Epidermal melanocyte (primary cell): Measurements from ENCODE around the gene PDZD2.
"Not testable (repeated sequence)": the region's sequence is repeated elsewhere in the genome, so short reads cannot be mapped to it uniquely, and the experiment has no call there.

Experiments
- DNase-seq: peaks from one replicate; pipeline ENCODE4 v3.0.0; 2011; ENCODE audit warnings: low spot score; ENCODE audit not compliant: insufficient read length

Gene PDZD2

DNA sequence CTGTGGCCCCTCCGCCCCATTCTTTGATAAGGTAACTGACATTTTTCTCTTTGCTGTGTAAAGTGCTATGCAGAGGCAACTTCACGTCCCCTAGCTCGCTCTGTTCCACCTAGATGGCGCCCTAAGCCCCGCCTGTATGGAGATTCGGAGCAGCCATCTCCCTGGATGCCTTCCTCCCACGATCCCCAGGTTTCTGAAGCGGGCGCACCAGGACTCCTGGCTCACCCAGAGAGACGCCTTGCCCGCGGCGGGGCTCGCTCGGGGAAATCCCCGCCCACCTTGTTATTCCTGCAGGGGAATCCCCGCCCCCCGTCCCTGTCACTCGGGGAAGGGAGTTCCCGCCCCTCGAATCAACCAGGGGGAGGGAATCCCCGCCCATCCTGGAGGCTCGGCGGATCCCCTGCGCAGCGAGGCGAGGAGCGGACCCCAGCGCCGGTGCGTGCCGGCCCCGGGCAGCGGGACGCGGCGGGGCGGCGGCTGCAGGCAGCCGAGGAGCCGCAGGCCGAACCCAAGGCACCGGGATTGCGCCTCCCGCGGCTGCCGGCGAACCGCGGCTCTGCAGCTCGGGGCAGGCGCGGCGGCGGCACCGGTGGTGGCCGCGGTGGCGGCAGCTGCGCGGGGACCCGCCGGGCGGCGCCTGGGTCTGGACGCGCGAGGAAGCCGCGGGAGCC lies at the start of gene PDZD2:
Gene PDZD2, plus strand, starts transcription at position 384 of the 671 bp plus-strand sequence.
- DNase-seq, result peak; percentile 64

DNA sequence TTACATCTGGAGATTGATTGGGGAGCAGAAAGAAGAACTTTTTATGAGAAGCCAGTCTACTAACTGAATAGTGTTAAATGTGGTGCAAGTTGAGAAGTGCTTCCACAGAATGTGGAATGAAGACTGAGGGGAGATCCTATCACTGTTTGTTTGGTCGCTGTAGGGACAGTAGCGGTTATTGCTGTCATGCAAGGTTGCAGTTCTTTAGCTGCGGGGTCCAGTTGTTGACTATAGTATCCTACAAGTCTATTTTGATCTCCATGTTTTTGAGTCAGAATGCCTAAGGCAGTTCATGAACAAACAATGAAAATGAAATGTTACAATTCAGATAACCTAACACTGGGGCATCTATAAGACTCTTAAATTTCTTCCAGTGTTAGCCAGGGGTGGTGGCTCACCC lies 45.3 kb upstream of the PDZD2 start:
- no peak for DNase-seq

DNA sequence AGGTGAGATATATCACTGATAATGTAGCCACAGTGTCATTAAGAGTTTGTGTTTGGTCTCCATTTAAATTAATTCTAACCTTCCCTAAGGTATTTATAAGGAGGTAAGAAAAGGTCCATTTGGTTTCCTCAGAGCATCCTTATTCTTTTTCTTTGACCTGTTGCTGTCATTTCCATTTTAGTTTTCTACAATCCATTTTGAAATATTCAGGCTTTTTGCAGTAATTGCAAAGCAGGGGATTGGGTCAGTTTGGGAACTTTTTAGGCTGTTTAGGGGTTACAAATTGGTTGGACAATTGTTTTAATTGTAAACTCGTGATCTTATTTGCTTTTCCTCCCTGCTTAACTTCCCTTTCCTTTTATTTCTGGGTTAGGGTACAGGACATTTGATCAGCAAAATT lies 42.6 kb upstream of the PDZD2 start:
- no peak for DNase-seq

DNA sequence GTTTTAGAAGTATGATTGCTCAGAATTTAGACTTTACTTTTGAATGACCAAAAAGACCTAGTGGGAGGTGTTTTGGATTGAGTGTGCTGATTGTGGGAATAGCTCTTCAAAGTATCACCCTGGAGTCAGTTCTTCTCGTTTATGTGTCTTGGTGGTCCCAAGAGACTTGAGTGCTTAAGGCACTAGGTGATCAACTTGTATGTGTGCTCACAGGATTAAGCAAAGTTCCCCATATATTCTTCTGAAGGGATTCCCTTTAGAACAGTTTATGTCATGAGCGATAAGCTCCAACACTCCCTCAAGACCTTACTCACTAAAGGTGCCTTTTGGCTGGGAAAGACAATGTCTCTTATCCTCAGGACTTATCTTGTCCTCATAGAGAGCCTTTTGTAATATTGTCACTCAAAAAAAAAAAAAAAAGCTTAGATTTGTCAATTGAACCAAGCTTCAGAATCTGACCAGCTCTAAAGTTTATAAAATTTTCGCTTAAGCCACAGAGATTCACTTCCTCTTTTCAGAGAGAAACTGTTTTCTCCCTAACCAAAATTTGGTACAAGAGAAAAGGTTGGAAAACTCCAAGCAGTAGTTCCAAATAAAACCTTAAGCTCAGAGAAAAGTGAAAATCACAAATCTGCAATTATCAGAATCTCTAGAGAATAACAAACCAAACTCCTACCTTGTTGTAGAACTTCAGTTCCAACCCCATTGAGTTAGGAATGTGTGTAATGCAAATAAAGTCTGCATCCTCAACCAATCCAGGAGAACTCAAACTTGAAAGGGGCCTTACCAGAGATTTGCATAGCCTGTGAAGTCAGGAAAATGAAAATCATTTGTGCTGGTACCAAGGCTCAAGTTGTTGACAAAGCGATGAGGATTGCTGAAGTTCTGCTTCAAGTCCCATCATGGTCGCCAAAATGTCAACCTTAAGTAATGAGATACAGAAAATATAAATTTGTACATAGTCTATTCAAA lies 40.0 kb upstream of the PDZD2 start:
- no peak for DNase-seq

DNA sequence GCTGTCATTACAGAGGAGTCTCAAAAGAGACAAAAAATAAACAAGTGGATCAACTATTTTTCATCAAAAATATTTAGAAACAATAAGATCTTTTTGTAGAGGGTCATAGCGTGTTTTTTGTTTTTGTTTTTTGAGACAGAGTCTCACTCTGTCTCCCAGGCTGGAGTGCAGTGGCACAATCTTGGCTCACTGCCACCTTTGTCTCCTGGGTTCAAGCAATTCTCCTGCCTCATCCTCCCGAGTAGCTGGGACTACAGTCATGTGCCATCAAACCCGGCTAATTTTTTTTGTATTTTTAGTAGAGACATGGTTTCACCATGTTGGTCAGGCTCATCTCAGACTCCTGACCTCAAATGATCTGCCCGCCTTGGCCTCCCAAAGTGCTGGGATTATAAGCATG lies 36.6 kb upstream of the PDZD2 start:
- DNase-seq, result not testable (repeated sequence)

DNA sequence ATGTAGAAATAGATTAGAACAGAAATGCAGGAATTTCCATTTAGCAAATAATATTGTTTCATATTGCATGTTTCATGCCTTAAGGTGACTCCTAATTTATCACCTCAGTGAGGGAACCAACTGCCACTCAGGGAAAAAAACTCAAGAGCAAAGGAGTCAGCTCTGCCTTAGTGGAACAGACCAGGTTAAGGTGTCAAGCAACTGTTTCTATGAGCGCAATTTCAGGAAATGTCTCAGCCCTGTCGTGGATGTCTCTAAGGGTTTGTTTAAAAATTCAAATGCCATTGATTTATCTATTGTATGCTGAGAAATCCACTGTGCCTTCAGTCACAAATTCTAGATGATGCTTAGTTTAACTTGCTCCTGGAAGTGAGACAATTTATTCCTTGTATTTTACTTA lies 34.7 kb upstream of the PDZD2 start:
- DNase-seq, result no peak

DNA sequence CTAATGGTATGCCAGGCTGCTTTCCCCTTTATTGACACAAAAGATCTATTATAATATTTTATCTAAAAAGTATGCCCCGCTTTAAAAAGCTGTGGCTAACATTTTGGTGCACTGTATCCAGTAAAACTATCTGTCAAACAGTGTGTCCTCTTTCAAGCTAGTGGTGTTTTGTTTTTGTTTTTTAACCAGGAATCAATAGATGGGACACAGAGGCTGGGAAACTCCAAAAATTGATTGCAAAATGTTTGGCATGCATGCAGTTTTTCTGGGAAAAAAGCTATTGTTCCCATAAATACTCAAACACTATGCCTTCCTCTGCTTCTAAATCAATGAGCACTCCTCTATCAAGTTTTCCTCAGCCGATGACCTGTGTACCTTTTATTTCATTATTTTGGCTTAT lies 34.3 kb upstream of the PDZD2 start:
- DNase-seq, result no peak

DNA sequence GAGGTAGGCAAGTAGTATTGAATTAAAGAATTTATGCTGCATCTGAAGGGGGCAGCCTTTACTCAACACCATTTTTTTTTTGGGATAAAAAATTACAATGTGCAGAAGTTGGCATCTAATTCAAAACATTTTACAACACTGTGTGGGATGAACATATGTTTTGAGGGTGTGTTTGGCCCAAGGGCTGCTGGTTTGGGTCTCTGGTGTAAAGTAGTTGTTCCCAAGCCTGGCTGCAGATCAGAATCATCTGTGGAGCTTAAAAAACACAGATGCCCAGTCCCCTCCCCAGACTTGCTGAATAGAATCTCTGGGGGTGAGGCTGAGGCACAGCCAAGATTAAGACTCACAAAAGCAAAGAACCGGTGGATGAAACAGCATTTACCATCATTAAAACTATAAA lies 33.0 kb upstream of the PDZD2 start:
- DNase-seq, result no peak

GRCh38 chr5:31607546-31607945 lies 31.4 kb upstream of the PDZD2 start:
- DNase-seq, result no peak

DNA sequence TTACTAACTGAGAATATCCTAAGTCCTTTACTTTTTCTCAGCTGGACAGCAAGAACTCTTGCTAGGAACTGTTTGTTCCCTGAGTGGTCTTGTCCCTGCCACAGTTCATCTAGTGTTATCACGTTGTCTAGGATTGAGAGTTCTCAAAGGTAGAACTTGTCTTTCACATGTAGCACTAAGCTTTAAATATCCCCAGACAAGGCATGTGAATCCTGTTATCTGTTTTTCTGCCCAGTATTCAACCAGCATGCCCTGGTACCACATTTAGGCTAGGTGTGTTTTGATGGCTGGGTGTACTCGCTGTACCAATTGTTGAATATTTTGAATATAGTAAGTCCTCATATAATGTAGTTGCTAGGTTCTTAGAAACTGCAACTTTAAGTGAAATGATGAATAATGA lies 27.9 kb upstream of the PDZD2 start:
- DNase-seq, result no peak

DNA sequence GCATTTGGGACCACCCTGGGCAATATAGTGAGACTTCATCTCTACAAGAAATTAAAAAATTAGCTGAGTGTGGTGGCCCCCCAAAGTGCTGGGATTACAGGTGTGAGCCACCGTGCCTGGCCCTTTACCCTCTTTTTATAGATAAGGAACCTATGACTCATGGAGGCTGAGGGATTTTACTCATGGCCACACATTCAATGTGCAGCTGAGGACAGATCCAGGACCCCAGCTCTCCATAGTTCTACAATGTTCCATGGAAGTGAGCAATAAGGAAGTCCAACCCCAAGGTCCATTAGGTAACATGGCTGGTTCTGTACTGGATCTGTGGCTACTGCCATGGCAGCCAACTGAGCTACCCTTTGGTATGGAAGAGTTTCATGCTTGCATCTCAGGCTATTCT lies 25.3 kb upstream of the PDZD2 start:
- no peak for DNase-seq

- no peak for DNase-seq
Measured at GRCh38 chr5:31614151-31615020, 24.5 kb upstream of the PDZD2 start.

- DNase-seq, result no peak
Measured at GRCh38 chr5:31617867-31618266, 21.1 kb upstream of the PDZD2 start.

GRCh38 chr5:31620026-31620425 lies 18.9 kb upstream of the PDZD2 start:
- DNase-seq, result no peak

DNA sequence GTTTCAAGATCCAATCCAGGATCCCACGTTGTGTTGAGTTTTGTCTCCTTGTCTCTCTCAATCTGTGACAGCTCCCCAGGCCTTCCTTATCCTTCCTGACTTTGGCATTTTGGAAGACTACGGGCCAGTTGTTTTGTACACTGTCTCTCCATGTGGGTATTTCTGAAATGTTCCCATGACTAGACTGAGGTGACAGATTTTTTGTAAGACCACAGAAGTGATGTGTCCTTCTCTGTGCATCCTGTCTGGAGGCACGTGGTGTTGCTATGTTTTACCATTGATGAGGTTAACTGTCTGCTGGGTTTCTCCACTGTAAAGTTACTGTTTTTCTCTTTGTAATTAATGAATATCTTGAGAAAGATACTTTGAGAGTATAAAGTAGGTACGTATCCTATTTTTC lies 15.7 kb upstream of the PDZD2 start:
- DNase-seq, result no peak

DNA sequence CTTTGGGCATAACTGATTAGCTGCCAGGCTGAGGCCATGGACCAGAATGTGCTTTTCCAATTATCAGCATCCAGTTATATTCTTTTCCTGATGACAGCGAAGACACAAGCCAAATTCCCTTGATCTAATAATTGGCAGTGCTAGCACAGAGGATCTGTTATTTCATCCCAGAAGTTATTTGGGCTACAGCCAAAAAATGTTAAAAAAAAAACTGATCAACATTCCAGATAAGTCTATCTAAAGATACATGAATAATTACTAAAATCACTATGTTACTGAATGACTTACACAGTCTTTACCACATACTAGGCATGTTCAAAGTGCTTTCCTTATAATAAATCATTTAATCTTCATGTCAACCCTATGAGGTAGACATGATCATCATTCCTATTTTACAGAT lies 13.5 kb upstream of the PDZD2 start:
- DNase-seq, result no peak

DNA sequence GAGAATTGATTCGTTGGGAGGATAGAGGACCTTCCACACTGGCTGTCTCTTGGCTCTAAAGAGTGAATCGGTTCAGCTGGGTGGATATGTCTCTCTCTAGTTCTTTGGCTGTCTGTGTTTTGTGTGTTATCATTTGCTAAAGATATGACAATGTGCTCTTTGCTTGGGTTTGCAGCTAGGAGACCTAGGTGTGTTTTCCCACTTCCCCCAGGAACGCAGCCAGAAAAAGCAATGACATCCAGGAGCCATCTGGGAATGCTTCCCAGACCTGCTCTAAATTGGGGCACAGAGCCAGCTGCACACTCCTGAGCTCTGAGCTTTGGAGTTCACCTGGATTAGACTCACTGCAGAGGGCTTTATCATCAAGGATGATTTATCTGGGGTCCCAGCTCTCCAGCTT lies 12.8 kb upstream of the PDZD2 start:
- no peak for DNase-seq

- no peak for DNase-seq
Measured at GRCh38 chr5:31626604-31627234, 12.2 kb upstream of the PDZD2 start.

- no peak for DNase-seq
Measured at GRCh38 chr5:31630931-31631330, 8.0 kb upstream of the PDZD2 start.

- DNase-seq, result no peak
Measured at GRCh38 chr5:31632460-31632859, 6.5 kb upstream of the PDZD2 start.

DNA sequence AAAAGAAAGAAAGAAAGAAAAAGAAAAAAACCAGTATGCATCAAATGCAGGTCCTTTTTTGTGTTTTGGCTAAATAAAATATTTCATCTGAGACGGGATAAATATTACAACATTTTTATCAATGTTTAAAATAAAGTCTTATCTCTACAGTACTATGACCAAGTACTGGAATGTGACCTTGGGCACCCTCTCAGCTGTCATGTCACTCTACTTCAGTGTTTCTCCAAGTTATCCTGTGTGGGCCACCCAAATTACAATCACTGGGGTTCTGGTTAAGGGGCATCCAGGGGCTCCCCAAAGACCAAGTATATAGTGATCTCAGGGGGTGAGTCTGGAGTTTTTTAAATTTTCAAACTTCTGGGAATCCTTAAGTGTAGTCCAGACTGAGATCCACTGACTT lies 3.5 kb upstream of the PDZD2 start:
- no peak for DNase-seq
